H1 (cell line): ENCODE results near the gene DOCK3. TPM values are rescaled to one million over a fixed set of nuclear protein-coding genes. Genes with fewer than 3 reads are reported as not detected.

ENCODE experiments used
- CTCF ChIA-PET: fragments of 300-600 bp; sonication (Branson Sonifier 250); formaldehyde crosslinking; loops from one replicate; lab custom pipeline; 2021; ENCODE audit not compliant: partially characterized antibody; lab: Charles Lee
- POLR2A ChIA-PET: fragments of 300-600 bp; sonication (Branson Sonifier 250); formaldehyde crosslinking; loops from one replicate; lab custom pipeline; 2021; ENCODE audit warnings: inconsistent platforms; ENCODE audit not compliant: partially characterized antibody; lab: Charles Lee
- DNase-seq, 2 experiments: peaks; one replicate each; pipeline versions ENCODE4 v3.0.0 to v3.0.0-alpha.2; 2010 to 2022; ENCODE audit warnings: low spot score in 2 of 2, low read depth in 1 of 2, mixed read lengths in 1 of 2
- FAIRE-seq: peaks from 2 replicates; lab custom pipeline; 2011; peaks lifted over from hg19 to GRCh38; lab: Jason Lieb, UNC
- H2AFZ ChIP-seq: 2 replicates; pipeline ENCODE4 v1.8.1; 2012; ENCODE audit warnings: low read length, inconsistent platforms
- H2AK5ac ChIP-seq: 2 replicates; pipeline ENCODE4 v1.6.1; 2013; ENCODE audit warnings: low read depth, low read length
- H2BK120ac ChIP-seq: replicated peaks from 2 replicates; pipeline ENCODE3; 2013; ENCODE audit warnings: low read depth, low read length, inconsistent platforms
- H2BK12ac ChIP-seq: 2 replicates; pipeline ENCODE4 v1.6.1; 2013; ENCODE audit warnings: low read depth, low read length
- H2BK15ac ChIP-seq: 2 replicates; pipeline ENCODE4 v1.6.1; 2013; ENCODE audit warnings: low read length
- H2BK20ac ChIP-seq: 2 replicates; pipeline ENCODE4 v1.6.1; 2013; ENCODE audit warnings: low read length
- H2BK5ac ChIP-seq: 2 replicates; pipeline ENCODE4 v1.6.1; 2013; ENCODE audit warnings: low read depth, low read length
- H3K14ac ChIP-seq: 2 replicates; pipeline ENCODE4 v1.6.1; 2013; ENCODE audit warnings: inconsistent platforms; ENCODE audit not compliant: insufficient read length
- H3K18ac ChIP-seq: 2 replicates; pipeline ENCODE4 v1.6.1; 2013; ENCODE audit warnings: low read length; ENCODE audit errors: extremely low read depth
- H3K23ac ChIP-seq: 2 replicates; pipeline ENCODE4 v1.6.1; 2013; ENCODE audit warnings: inconsistent platforms; ENCODE audit not compliant: insufficient read length
- H3K23me2 ChIP-seq: 2 replicates; pipeline ENCODE4 v1.6.1; 2013; ENCODE audit warnings: low read depth, low read length
- H3K27ac ChIP-seq: 2 replicates; pipeline ENCODE4 v1.6.1; 2011; ENCODE audit warnings: low read depth, low read length, inconsistent platforms
- H3K27me3 ChIP-seq, 4 experiments: replicated peaks in 1 of 4; 1 replicate in 1 of 4; 2 replicates in 3 of 4; pipeline versions ENCODE4 v1.6.1 to v1.8.1; 2011 to 2013; ENCODE audit warnings: low read length in 3 of 4, mild to moderate bottlenecking in 3 of 4, inconsistent platforms in 2 of 4, mixed read lengths in 2 of 4, moderate library complexity in 1 of 4; ENCODE audit not compliant: control insufficient read depth in 3 of 4, insufficient read depth in 3 of 4; ENCODE audit errors: extremely low read depth in 1 of 4
- H3K36me3 ChIP-seq, 4 experiments: 2 replicates each; pipeline versions ENCODE4 v1.6.1 to v1.8.1; 2011 to 2013; ENCODE audit warnings: mild to moderate bottlenecking in 4 of 4, low read length in 3 of 4, moderate library complexity in 2 of 4, control low read depth in 1 of 4, inconsistent platforms in 1 of 4; ENCODE audit not compliant: insufficient read depth in 4 of 4, control insufficient read depth in 2 of 4
- H3K4ac ChIP-seq: replicated peaks from 2 replicates; pipeline ENCODE3; 2013; ENCODE audit warnings: low read length, low read depth, mixed read lengths, inconsistent platforms; ENCODE audit not compliant: insufficient read length
- H3K4me1 ChIP-seq, 4 experiments: replicated peaks in 1 of 4; 1 replicate in 1 of 4; 2 replicates in 3 of 4; pipeline versions ENCODE4 v1.6.1 to v1.8.1; 2011 to 2013; ENCODE audit warnings: low read length in 3 of 4, inconsistent platforms in 2 of 4, mixed read lengths in 1 of 4; ENCODE audit not compliant: insufficient read depth in 4 of 4, control insufficient read depth in 3 of 4
- H3K4me2 ChIP-seq, 2 experiments: 2 replicates each; pipeline versions ENCODE4 v1.6.1 to v1.8.1; 2011 to 2013; ENCODE audit warnings: low read depth in 2 of 2, low read length in 2 of 2, control low read depth in 1 of 2, inconsistent platforms in 1 of 2, mild to moderate bottlenecking in 1 of 2; ENCODE audit not compliant: insufficient read depth in 1 of 2
- H3K4me3 ChIP-seq, 4 experiments: fragments of 200-600, 300-600 bp in 1 of 4; sonication (generic), shearing (Covaris generic), sonication (Bioruptor Twin) in 1 of 4; 2 replicates each; pipeline versions ENCODE4 v1.5.1 to v1.8.1; 2011 to 2016; ENCODE audit warnings: low read length in 4 of 4, low read depth in 3 of 4, control low read depth in 2 of 4, inconsistent platforms in 2 of 4, mild to moderate bottlenecking in 2 of 4, mixed read lengths in 1 of 4, moderate library complexity in 1 of 4; ENCODE audit not compliant: insufficient read depth in 2 of 4; ENCODE audit errors: extremely low read depth in 1 of 4
- H3K56ac ChIP-seq: replicated peaks from 2 replicates; pipeline ENCODE3; 2013; ENCODE audit warnings: low read depth, mild to moderate bottlenecking, mixed read lengths, low read length, inconsistent platforms; ENCODE audit not compliant: insufficient read length
- H3K79me1 ChIP-seq: 2 replicates; pipeline ENCODE4 v1.6.1; 2013; ENCODE audit warnings: low read depth, low read length, control low read depth
- H3K79me2 ChIP-seq, 2 experiments: 2 replicates each; pipeline versions ENCODE4 v1.6.1 to v1.8.1; 2012 to 2013; ENCODE audit warnings: low read length in 2 of 2, mild to moderate bottlenecking in 2 of 2, inconsistent platforms in 1 of 2; ENCODE audit not compliant: insufficient read depth in 2 of 2, control insufficient read depth in 1 of 2
- H3K9ac ChIP-seq, 4 experiments: replicated peaks in 1 of 4; 1 replicate in 1 of 4; 2 replicates in 3 of 4; pipeline versions ENCODE4 v1.6.1 to v1.8.1; 2011 to 2013; ENCODE audit warnings: low read depth in 3 of 4, low read length in 3 of 4, control low read depth in 2 of 4, mild to moderate bottlenecking in 2 of 4, moderate library complexity in 2 of 4, inconsistent platforms in 1 of 4; ENCODE audit errors: extremely low read depth in 1 of 4
- H3K9me3 ChIP-seq, 2 experiments: 2 replicates each; pipeline versions ENCODE4 v1.6.1 to v1.8.1; 2012 to 2013; ENCODE audit warnings: mild to moderate bottlenecking in 2 of 2, moderate library complexity in 2 of 2, control low read depth in 1 of 2, inconsistent platforms in 1 of 2, low read depth in 1 of 2, low read length in 1 of 2, mixed read lengths in 1 of 2; ENCODE audit not compliant: insufficient read depth in 2 of 2
- H4K20me1 ChIP-seq, 2 experiments: replicated peaks in 1 of 2; 2 replicates each; pipeline versions ENCODE3 to v1.8.1; 2011 to 2013; ENCODE audit warnings: inconsistent platforms in 2 of 2, low read length in 2 of 2, mild to moderate bottlenecking in 1 of 2; ENCODE audit not compliant: insufficient read depth in 2 of 2, control insufficient read depth in 1 of 2
- H4K5ac ChIP-seq: 2 replicates; pipeline ENCODE4 v1.6.1; 2013; ENCODE audit warnings: low read length, low read depth, mixed read lengths, inconsistent platforms; ENCODE audit not compliant: insufficient read length
- H4K8ac ChIP-seq: 2 replicates; pipeline ENCODE4 v1.8.0; 2013; ENCODE audit warnings: mild to moderate bottlenecking, moderate library complexity, low read length, inconsistent platforms; ENCODE audit not compliant: insufficient read depth; ENCODE audit errors: extremely low read depth
- H4K91ac ChIP-seq: replicated peaks from 2 replicates; pipeline ENCODE3; 2013; ENCODE audit warnings: low read length, mixed read lengths, inconsistent platforms; ENCODE audit not compliant: insufficient read length
- BCL11A ChIP-seq, 2 experiments: IDR thresholded peaks; one replicate each; pipeline ENCODE4 v1.6.1; 2011; ENCODE audit warnings: low read depth in 2 of 2, low read length in 2 of 2, mild to moderate bottlenecking in 2 of 2
- CHD1 ChIP-seq: IDR thresholded peaks from 2 replicates; pipeline ENCODE4 v1.6.1; 2012; ENCODE audit warnings: low read depth, low read length, improper control_type of control experiment
- EP300 ChIP-seq, 2 experiments: IDR thresholded peaks; 1 replicate in 1 of 2; 2 replicates in 1 of 2; pipeline ENCODE4 v1.6.1; 2011 to 2012; ENCODE audit warnings: low read depth in 2 of 2, low read length in 2 of 2, mild to moderate bottlenecking in 2 of 2, borderline replicate concordance in 1 of 2, inconsistent platforms in 1 of 2, moderate library complexity in 1 of 2
- SIN3A ChIP-seq, 2 experiments: IDR thresholded peaks in 1 of 2; conservative IDR thresholded peaks in 1 of 2; 2 replicates each; pipeline ENCODE4 v1.6.1; 2011 to 2012; ENCODE audit warnings: low read length in 2 of 2, improper control_type of control experiment in 1 of 2, low read depth in 1 of 2, mild to moderate bottlenecking in 1 of 2
- SIX5 ChIP-seq: IDR thresholded peaks from 2 replicates; pipeline ENCODE4 v1.6.1; 2011; ENCODE audit warnings: mild to moderate bottlenecking, low read depth, low read length
- TAF7 ChIP-seq: optimal IDR thresholded peaks from 2 replicates; pipeline ENCODE3; 2011; ENCODE audit warnings: low read depth, mild to moderate bottlenecking, inconsistent platforms, low read length, moderate library complexity, borderline replicate concordance
- WGBS, 2 experiments: shearing (Covaris generic) in 1 of 2; methylation state at CpG; one replicate each; pipeline versions ENCODE4 v1.1.6 to v1.1.7; 2013 to 2015; ENCODE audit warnings: low lambda C conversion rate in 2 of 2, mixed read lengths in 2 of 2, inconsistent platforms in 1 of 2, low coverage in 1 of 2, missing lambda C conversion rate in 1 of 2; ENCODE audit not compliant: insufficient replicate concordance in 2 of 2, insufficient coverage in 1 of 2, insufficient read length in 1 of 2; ENCODE audit errors: extremely low coverage in 1 of 2, missing lambda C conversion rate in 1 of 2; 5-methylcytosine and 5-hydroxymethylcytosine counted together
- polyA plus RNA-seq, 7 experiments: library from polyadenylated mRNA; depleted of rRNA in 3 of 7; stranded (reverse) in 5 of 7; unstranded in 2 of 7; fragments of >200 nt in 5 of 7; fragments of 200-250 nt in 2 of 7; gene quantifications; 1 replicate in 5 of 7; 2 replicates in 1 of 7; 4 replicates in 1 of 7; pipeline versions ENCODE4 v1.2.1 to v1.2.3, GENCODE V29; 2011 to 2013; ENCODE audit warnings: missing spikeins in 2 of 7, mixed read lengths in 2 of 7
- total RNA-seq: library from RNA; stranded (reverse); fragmentation: NEBNext Ultra II Directional; extraction: Animal tissue kit (Norgen Biotek cat#: 25700); gene quantifications from 2 replicates; pipeline ENCODE4 v1.2.1, GENCODE V29; 2021

The DOCK3 gene
- total and polyA plus RNA-seq, 2 of the 8 experiments (the other 6 are each of a cell fraction or from before 2014, with no cell fraction given), result 2.7 to 5.0 TPM

GRCh38 chr3:51198477-51198876 is 523.8 kb downstream of the DOCK3 start:
- no peak for DNase-seq
- TF ChIP-seq BCL11A (IDR thresholded peaks at IDR 0.05; ENCODE audit: low read depth in 2 of 2, low read length in 2 of 2) (no peak), SIN3A (conservative IDR thresholded peaks at IDR 0.05 in 1 of 2, IDR thresholded peaks at IDR 0.05 in 1 of 2; ENCODE audit: low read depth in 1 of 2, low read length in 2 of 2) (no peak), SIX5 (no peak), CHD1 (no peak), TAF7 (no peak), EP300 (IDR thresholded peaks at IDR 0.05; ENCODE audit: borderline replicate concordance in 1 of 2, low read depth in 2 of 2, low read length in 2 of 2) (no peak)
- no peak overlapping the region for H3K4me3 ChIP-seq
- H3K4ac ChIP-seq, result no peak overlapping the region
- no peak overlapping the region for H4K8ac ChIP-seq
- H2BK15ac ChIP-seq, result no peak overlapping the region
- H2BK5ac ChIP-seq, result no peak overlapping the region
- no peak overlapping the region for H3K14ac ChIP-seq
- no peaks in the 10 kb centered on the region for H3K23me2 ChIP-seq
- no peak overlapping the region for H3K23ac ChIP-seq
- no peak overlapping the region for H2BK20ac ChIP-seq
- no peak overlapping the region for H2AK5ac ChIP-seq
- peaks cover 2% of the 10 kb centered on the region; the same call in 1 of the 2 replicates for H3K79me1 ChIP-seq
- WGBS, 2 experiments, result 98% methylated on average over 3 of the region's 3 CpGs; no CpG with 5 or more reads in 1 of the 2 experiments
- H3K36me3 ChIP-seq, result peaks cover 0 to 5% (median 0%) of the 10 kb centered on the region in 4 experiments; a peak in 1 of 8 replicates
- H2BK12ac ChIP-seq, result no peak overlapping the region
- H3K79me2 ChIP-seq, result no peaks in the 10 kb centered on the region
- no peak overlapping the region for H3K9ac ChIP-seq
- CTCF ChIA-PET, result no interaction called here
- H2BK120ac ChIP-seq, result no peak overlapping the region
- H3K4me1 ChIP-seq, result no peaks in the 10 kb centered on the region
- H3K27ac ChIP-seq, result no peak overlapping the region
- H2AFZ ChIP-seq, result no peak overlapping the region
- H3K9me3 ChIP-seq, result peaks cover 16 to 21% of the 10 kb centered on the region in 2 experiments
- no peak for FAIRE-seq
- H3K56ac ChIP-seq, result no peak overlapping the region
- no peaks in the 10 kb centered on the region for H4K20me1 ChIP-seq
- no peak overlapping the region for H4K5ac ChIP-seq
- H4K91ac ChIP-seq, result no peak overlapping the region
- H3K18ac ChIP-seq, result no peak overlapping the region
- H3K27me3 ChIP-seq, result no peaks in the 10 kb centered on the region
- H3K4me2 ChIP-seq, result no peak overlapping the region
- POLR2A ChIA-PET, result no interaction called here
